Keratinocyte (primary cell): ENCODE data around the gene DTNB. TPM values are rescaled to one million over a fixed set of nuclear protein-coding genes. Genes with fewer than 3 reads are reported as not detected.

ENCODE experiments used
- DNase-seq: peaks from one replicate; pipeline ENCODE4 v3.0.0-alpha.2; 2011; ENCODE audit warnings: low read depth, missing footprints, low spot score
- FAIRE-seq: peaks from 2 replicates; lab custom pipeline; 2011; peaks lifted over from hg19 to GRCh38; lab: Jason Lieb, UNC
- H2AFZ ChIP-seq: 2 replicates; pipeline ENCODE4 v1.6.0; 2012; ENCODE audit warnings: low read length, control low read depth, inconsistent platforms; ENCODE audit not compliant: control insufficient read depth
- H3K27ac ChIP-seq: 2 replicates; pipeline ENCODE4 v1.5.1; 2011; ENCODE audit warnings: low read length; ENCODE audit not compliant: control insufficient read depth, insufficient read depth
- H3K27me3 ChIP-seq: 3 replicates; pipeline ENCODE4 v1.6.0; 2011; ENCODE audit warnings: low read length; ENCODE audit not compliant: control insufficient read depth, insufficient read depth; ENCODE audit errors: extremely low read depth
- H3K36me3 ChIP-seq, 2 experiments: 2 replicates in 1 of 2; 3 replicates in 1 of 2; pipeline ENCODE4 v1.5.1; 2011; ENCODE audit warnings: low read length in 2 of 2, mild to moderate bottlenecking in 1 of 2; ENCODE audit not compliant: control insufficient read depth in 2 of 2, insufficient read depth in 2 of 2; ENCODE audit errors: extremely low read depth in 1 of 2
- H3K4me1 ChIP-seq: 3 replicates; pipeline ENCODE4 v1.5.1; 2011; ENCODE audit warnings: low read length; ENCODE audit not compliant: control insufficient read depth, insufficient read depth; ENCODE audit errors: extremely low read depth
- H3K4me2 ChIP-seq: 3 replicates; pipeline ENCODE4 v1.6.0; 2011; ENCODE audit warnings: low read depth, low read length; ENCODE audit not compliant: control insufficient read depth, insufficient read depth; ENCODE audit errors: extremely low read depth
- H3K4me3 ChIP-seq, 3 experiments: fragments of 200-600 bp in 1 of 3; sonication (generic) in 1 of 3; 2 replicates in 2 of 3; 3 replicates in 1 of 3; pipeline ENCODE4 v1.5.1; 2011 to 2016; ENCODE audit warnings: low read length in 3 of 3, mild to moderate bottlenecking in 3 of 3, control low read depth in 2 of 3, inconsistent platforms in 1 of 3, low read depth in 1 of 3, mixed read lengths in 1 of 3, mixed run types in 1 of 3, moderate library complexity in 1 of 3; ENCODE audit not compliant: control insufficient read depth in 2 of 3, insufficient read depth in 2 of 3; ENCODE audit errors: extremely low read depth in 1 of 3
- H3K79me2 ChIP-seq: 2 replicates; pipeline ENCODE4 v1.6.0; 2012; ENCODE audit warnings: low read length; ENCODE audit not compliant: control insufficient read depth, insufficient read depth
- H3K9ac ChIP-seq: 3 replicates; pipeline ENCODE4 v1.6.0; 2011; ENCODE audit warnings: low read length; ENCODE audit not compliant: control insufficient read depth, insufficient read depth; ENCODE audit errors: extremely low read depth
- H3K9me1 ChIP-seq: 3 replicates; pipeline ENCODE4 v1.6.0; 2011; ENCODE audit warnings: low read length; ENCODE audit not compliant: control insufficient read depth, insufficient read depth; ENCODE audit errors: extremely low read depth
- H3K9me3 ChIP-seq: 2 replicates; pipeline ENCODE4 v1.5.1; 2012; ENCODE audit warnings: low read depth, low read length; ENCODE audit not compliant: control insufficient read depth
- H4K20me1 ChIP-seq: 3 replicates; pipeline ENCODE4 v1.6.0; 2011; ENCODE audit warnings: low read length; ENCODE audit not compliant: control insufficient read depth, insufficient read depth; ENCODE audit errors: extremely low read depth
- CTCF ChIP-seq, 3 experiments: IDR thresholded peaks in 1 of 3; conservative IDR thresholded peaks in 1 of 3; optimal IDR thresholded peaks in 1 of 3; 2 replicates in 2 of 3; 3 replicates in 1 of 3; pipeline versions ENCODE3 to v1.5.1; 2011; ENCODE audit warnings: low read length in 3 of 3, mild to moderate bottlenecking in 3 of 3, moderate library complexity in 2 of 3, control low read depth in 1 of 3, inconsistent platforms in 1 of 3; ENCODE audit not compliant: insufficient read depth in 2 of 3; ENCODE audit errors: extremely low read depth in 1 of 3
- EZH2 ChIP-seq: IDR thresholded peaks from one replicate; pipeline ENCODE4 v1.6.1; 2012; ENCODE audit warnings: inconsistent platforms, mild to moderate bottlenecking, low read length, moderate library complexity
- dilution Hi-C: fragments of 300-500 bp; cut with MboI; formaldehyde crosslinking; loops from one replicate; pipeline ENCODE4 v1.7.0; 2020; ENCODE audit warnings: low sequenced_read_pairs; ENCODE audit not compliant: extremely low pct_ligation_motif_present
- polyA plus RNA-seq, 5 experiments: library from polyadenylated mRNA; depleted of rRNA in 3 of 5; stranded (reverse) in 3 of 5; stranded (forward) in 1 of 5; unstranded in 1 of 5; fragments of >200 nt; gene quantifications; 1 replicate in 1 of 5; 2 replicates in 3 of 5; 3 replicates in 1 of 5; pipeline versions ENCODE4 v1.2.1 to v1.2.3, GENCODE V29; 2011 to 2012; ENCODE audit warnings: missing spikeins in 2 of 5, low read depth in 1 of 5, low replicate concordance in 1 of 5

Gene DTNB
- polyA plus RNA-seq, 1 donor (not counting 4 experiments of a cell fraction or from before 2014, with no cell fraction given) = 31.5 TPM

DNA sequence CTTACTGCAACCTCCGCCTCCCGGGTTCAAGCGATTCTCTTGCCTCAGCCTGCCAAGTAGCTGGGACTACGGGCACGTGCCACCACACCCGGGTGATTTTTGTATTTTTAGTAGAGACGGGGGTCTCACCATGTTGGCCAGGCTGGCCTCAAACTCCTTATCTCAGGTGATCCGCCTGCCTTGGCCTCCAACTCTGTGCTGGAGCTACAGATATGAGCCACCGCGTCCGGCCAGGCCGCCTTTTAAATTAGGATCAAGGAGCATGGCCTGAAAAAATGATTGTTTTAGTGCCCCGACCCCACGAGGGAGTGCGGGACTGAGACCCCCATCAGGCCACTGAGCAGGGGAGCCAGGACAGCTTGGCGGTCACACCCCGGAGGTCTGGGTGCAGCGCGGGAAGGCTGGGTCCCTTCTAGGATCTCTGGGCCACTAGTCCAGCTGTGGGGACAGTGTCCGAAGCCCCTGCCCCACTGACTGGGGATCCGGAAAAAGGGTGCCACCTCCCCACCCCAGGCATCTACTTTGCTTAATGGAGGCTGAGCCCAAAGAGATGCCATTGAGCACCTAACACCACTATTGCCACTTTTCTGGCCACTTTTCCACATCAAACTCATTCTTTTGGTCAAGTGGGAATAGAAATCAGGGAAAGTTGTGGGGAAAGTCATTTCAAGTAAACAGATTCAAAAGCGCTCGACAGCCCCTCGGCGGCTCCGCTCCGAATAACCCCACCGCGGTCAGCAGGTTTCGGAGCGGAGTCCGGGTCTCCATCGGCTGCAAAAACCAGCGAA, 311.9 kb downstream of the DTNB start:
- peak overlapping the region in 1 of 3 experiments; percentile 37 for H3K4me3 ChIP-seq
- no peak overlapping the region for H3K27ac ChIP-seq
- dilution Hi-C loops = no loop called here

GRCh38 chr2:25358836-25359235, 314.5 kb downstream of the DTNB start:
- dilution Hi-C loops = no loop called here

More for the DNA sequence above, 311.9 kb downstream of the DTNB start:
- H3K9ac ChIP-seq = no peak overlapping the region
- H3K4me1 ChIP-seq = peaks cover 37% of the 10 kb centered on the region
- no peaks in the 10 kb centered on the region for H3K36me3 ChIP-seq
- peak overlapping the region; percentile 92 for H3K4me2 ChIP-seq
- H3K9me3 ChIP-seq = no peaks in the 10 kb centered on the region
- TF ChIP-seq CTCF (optimal IDR thresholded peaks at IDR 0.05 in 1 of 3, IDR thresholded peaks at IDR 0.05 in 1 of 3, conservative IDR thresholded peaks at IDR 0.05 in 1 of 3; ENCODE audit: extremely low read depth in 1 of 3, insufficient read depth in 2 of 3, low read length in 3 of 3) (no peak), EZH2 (no peak)
- H3K27me3 ChIP-seq = no peaks in the 10 kb centered on the region
- no peaks in the 10 kb centered on the region for H4K20me1 ChIP-seq
- H2AFZ ChIP-seq = peak overlapping the region; percentile 10
- FAIRE-seq (no peak), DNase-seq (no peak)
- no peaks in the 10 kb centered on the region for H3K9me1 ChIP-seq
- no peaks in the 10 kb centered on the region for H3K79me2 ChIP-seq

More at GRCh38 chr2:25358836-25359235, 314.5 kb downstream of the DTNB start:
- H3K9me1 ChIP-seq = no peaks in the 10 kb centered on the region
- H3K4me1 ChIP-seq = peaks cover 19% of the 10 kb centered on the region
- no peak overlapping the region for H3K4me3 ChIP-seq
- H3K27me3 ChIP-seq = no peaks in the 10 kb centered on the region
- no peak for TF ChIP-seq CTCF (optimal IDR thresholded peaks at IDR 0.05 in 1 of 3, IDR thresholded peaks at IDR 0.05 in 1 of 3, conservative IDR thresholded peaks at IDR 0.05 in 1 of 3; ENCODE audit: extremely low read depth in 1 of 3, insufficient read depth in 2 of 3, low read length in 3 of 3)
- no peak for TF ChIP-seq EZH2
- no peak overlapping the region for H2AFZ ChIP-seq
- no peak overlapping the region for H3K27ac ChIP-seq
- no peaks in the 10 kb centered on the region for H3K9me3 ChIP-seq
- H3K4me2 ChIP-seq = no peak overlapping the region
- no peaks in the 10 kb centered on the region for H3K36me3 ChIP-seq
- FAIRE-seq = no peak
- H4K20me1 ChIP-seq = no peaks in the 10 kb centered on the region
- DNase-seq = no peak
- H3K9ac ChIP-seq = no peak overlapping the region
- no peaks in the 10 kb centered on the region for H3K79me2 ChIP-seq
